ENCODE data around the gene MBD6.

MBD6 gene

GRCh38 chr12:57577981-57578758 lies 55.5 kb downstream of the MBD6 start:
- Mint-ChIP-seq H3K27me3 (peaks cover 2% of the 10 kb centered on the region), H3K36me3 (ENCODE audit: low read depth) (no peaks in the 10 kb centered on the region), H3K4me3 (no peak overlapping the region), H3K27ac (no peak overlapping the region), H3K4me1 (ENCODE audit: low read depth) (no peaks in the 10 kb centered on the region), H3K9me3 (no peaks in the 10 kb centered on the region)

GRCh38 chr12:57579011-57579410 lies 56.4 kb downstream of the MBD6 start:
- Mint-ChIP-seq H3K4me1 (ENCODE audit: low read depth) (no peaks in the 10 kb centered on the region), H3K36me3 (ENCODE audit: low read depth) (no peaks in the 10 kb centered on the region), H3K4me3 (no peak overlapping the region), H3K9me3 (no peaks in the 10 kb centered on the region), H3K27me3 (peaks cover 5% of the 10 kb centered on the region), H3K27ac (no peak overlapping the region)

Measured in stimulated activated naive CD8-positive, alpha-beta T cell treated with anti-CD3 and anti-CD28 coated beads, Interleukin-15, Interleukin-2, amounts not matched to agents 100 ng/mL and 50 ng/mL, for 24 hours (primary cell).